HEK293T (cell line): ENCODE data around the gene GTPBP3.

Experiments used
- ARNT ChIP-seq: fragments of 450-650 bp; IDR thresholded peaks from 2 replicates; pipeline ENCODE4 v1.6.1; 2017; ENCODE audit warnings: mild to moderate bottlenecking
- BHLHE40 ChIP-seq: fragments of 450-650 bp; IDR thresholded peaks from 2 replicates; pipeline ENCODE4 v1.6.1; 2016; ENCODE audit warnings: mild to moderate bottlenecking, moderate library complexity, borderline replicate concordance
- ELF4 ChIP-seq: fragments of 450-650 bp; IDR thresholded peaks from 2 replicates; pipeline ENCODE4 v1.6.1; 2017; ENCODE audit warnings: antibody characterized with exemption
- FOXA1 ChIP-seq: fragments of 450-650 bp; IDR thresholded peaks from 2 replicates; pipeline ENCODE4 v1.6.1; 2016; ENCODE audit warnings: mild to moderate bottlenecking
- FOXK2 ChIP-seq: fragments of 450-650 bp; IDR thresholded peaks from 2 replicates; pipeline ENCODE4 v1.6.1; 2016; ENCODE audit warnings: mild to moderate bottlenecking
- FOXM1 ChIP-seq: fragments of 450-650 bp; IDR thresholded peaks from 2 replicates; pipeline ENCODE4 v1.6.1; 2017; ENCODE audit warnings: mild to moderate bottlenecking, borderline replicate concordance
- HDGF ChIP-seq: fragments of 450-650 bp; IDR thresholded peaks from 2 replicates; pipeline ENCODE4 v1.6.1; 2017; ENCODE audit warnings: antibody characterized with exemption, borderline replicate concordance
- L3MBTL2 ChIP-seq: fragments of 450-650 bp; conservative IDR thresholded peaks from 2 replicates; pipeline ENCODE4 v1.6.1; 2016; ENCODE audit warnings: mild to moderate bottlenecking
- NFRKB ChIP-seq: fragments of 450-650 bp; IDR thresholded peaks from 2 replicates; pipeline ENCODE4 v1.6.1; 2016; ENCODE audit warnings: mild to moderate bottlenecking, moderate library complexity
- PKNOX1 ChIP-seq: fragments of 450-650 bp; IDR thresholded peaks from 2 replicates; pipeline ENCODE4 v1.6.1; 2016
- SP1 ChIP-seq: fragments of 450-650 bp; IDR thresholded peaks from 2 replicates; pipeline ENCODE4 v1.6.1; 2017
- SUZ12 ChIP-seq: fragments of 450-650 bp; IDR thresholded peaks from 2 replicates; pipeline ENCODE4 v1.6.1; 2016; ENCODE audit warnings: mild to moderate bottlenecking
- TARDBP ChIP-seq: fragments of 450-650 bp; IDR thresholded peaks from 2 replicates; pipeline ENCODE4 v1.6.1; 2016
- ZNF384 ChIP-seq: fragments of 450-650 bp; IDR thresholded peaks from 2 replicates; pipeline ENCODE4 v1.6.1; 2016

- TF ChIP-seq FOXM1 (no peak), SP1 (no peak), ELF4 (no peak), L3MBTL2 (no peak), SUZ12 (no peak), ARNT (no peak), ZNF384 (no peak), FOXK2 (no peak), NFRKB (no peak), PKNOX1 (no peak), BHLHE40 (no peak), TARDBP (no peak), FOXA1 (no peak), HDGF (no peak)
Measured at GRCh38 chr19:17327654-17328516, 9.5 kb upstream of the GTPBP3 start.
